22Rv1 (cell line): ENCODE measurements around the gene AIRE.

Experiments used
- CTCF ChIP-seq: fragments of 450-650 bp; IDR thresholded peaks from 2 replicates; pipeline ENCODE4 v1.5.1; 2017; ENCODE audit warnings: mild to moderate bottlenecking
- ZFX ChIP-seq: fragments of 450-650 bp; IDR thresholded peaks from 2 replicates; pipeline ENCODE4 v1.6.1; 2017; ENCODE audit warnings: antibody characterized with exemption, borderline replicate concordance

GRCh38 chr21:44267655-44268142 is 18.0 kb upstream of the AIRE start:
- TF ChIP-seq CTCF (no peak; the same call in 1 of the 2 replicates), ZFX (no peak)
